NCI-H460 (cell line): ENCODE results near the gene GRXCR2. TPM values are rescaled to one million over a fixed set of nuclear protein-coding genes. Genes with fewer than 3 reads are reported as not detected.
"Not testable (repeated sequence)": the region's sequence is repeated elsewhere in the genome, so short reads cannot be mapped to it uniquely, and the experiment has no call there.

Experiments used
- DNase-seq: peaks from one replicate; pipeline ENCODE4 v3.0.0-alpha.2; 2016; ENCODE audit warnings: low read depth; ENCODE audit errors: extremely low read depth
- total RNA-seq: library from RNA; depleted of rRNA; stranded (reverse); fragments of >200 nt; shearing (Covaris generic); gene quantifications from 2 replicates; pipeline ENCODE4 v1.2.3, GENCODE V29; 2014

Gene GRXCR2
- total RNA-seq, 1 experiment from 2014 or later, result not detected

DNA sequence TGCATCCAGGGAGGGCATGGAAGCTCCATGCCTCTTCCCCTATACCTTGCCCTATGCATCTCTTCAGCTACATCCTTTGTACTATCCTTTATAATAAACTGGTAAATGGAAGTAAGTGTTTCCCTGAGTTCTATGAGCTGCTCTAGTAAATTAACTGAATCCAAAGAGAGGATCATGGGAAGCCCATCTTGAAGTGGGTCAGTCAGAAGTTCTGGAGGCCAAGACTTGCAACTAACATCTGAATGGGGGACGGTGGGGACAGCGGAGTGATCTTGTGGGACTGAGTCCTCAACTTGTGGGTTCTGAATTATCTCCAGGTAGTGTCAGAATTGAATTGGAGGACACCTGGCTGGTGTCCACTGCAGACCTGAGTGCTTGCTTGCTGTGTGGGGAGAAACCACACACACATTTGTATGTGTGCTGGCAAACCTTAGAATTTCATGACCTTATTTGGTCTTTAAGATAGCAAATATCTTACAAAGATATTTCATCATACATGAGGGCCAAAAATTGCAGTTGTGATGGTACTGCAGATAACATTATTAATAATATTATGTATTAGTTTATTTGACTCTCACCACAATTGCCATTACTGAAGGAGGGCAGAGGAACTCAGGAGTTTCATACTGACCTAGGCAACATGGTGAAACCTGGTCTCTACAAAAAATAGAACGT lies 32.2 kb downstream of the GRXCR2 start:
- no peak for DNase-seq

DNA sequence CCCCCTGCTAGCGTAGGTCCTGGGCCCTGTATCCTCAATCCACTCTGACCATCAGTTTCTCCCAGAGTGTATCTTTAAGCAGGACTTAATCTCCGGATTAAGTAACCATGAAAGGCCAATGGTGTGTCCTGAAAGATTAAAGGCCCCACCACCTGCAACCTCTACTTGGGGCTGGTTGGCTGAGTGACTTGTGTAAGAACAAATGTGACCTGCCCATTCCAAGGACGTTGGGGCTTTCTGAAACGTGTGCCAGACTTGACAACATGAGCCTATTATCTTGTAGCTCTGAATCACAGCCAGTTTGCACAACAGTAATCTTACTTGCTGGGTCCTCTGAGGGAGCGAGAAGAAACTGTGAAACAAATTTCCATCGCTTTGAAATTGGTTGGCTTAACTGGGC lies 34.5 kb downstream of the GRXCR2 start:
- DNase-seq, result no peak

DNA sequence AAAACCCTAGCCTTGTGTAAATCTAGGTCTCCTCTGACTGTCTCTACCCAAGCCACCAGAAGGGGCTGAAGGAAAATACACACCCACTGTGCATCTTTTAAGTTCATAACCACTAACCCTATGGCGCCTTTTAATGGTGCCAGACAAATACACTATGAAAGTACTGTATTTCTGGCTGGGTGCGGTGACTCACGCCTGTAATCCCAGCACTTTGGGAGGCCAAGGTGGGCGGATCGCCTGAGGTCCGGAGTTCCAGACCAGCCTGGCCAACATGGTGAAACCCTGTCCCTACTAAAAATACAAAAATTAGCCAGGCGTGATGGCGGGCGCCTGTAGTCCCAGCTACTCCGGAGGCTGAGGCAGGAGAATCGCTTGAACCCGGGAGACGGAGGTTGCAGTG lies 36.6 kb downstream of the GRXCR2 start:
- DNase-seq, result not testable (repeated sequence)

DNA sequence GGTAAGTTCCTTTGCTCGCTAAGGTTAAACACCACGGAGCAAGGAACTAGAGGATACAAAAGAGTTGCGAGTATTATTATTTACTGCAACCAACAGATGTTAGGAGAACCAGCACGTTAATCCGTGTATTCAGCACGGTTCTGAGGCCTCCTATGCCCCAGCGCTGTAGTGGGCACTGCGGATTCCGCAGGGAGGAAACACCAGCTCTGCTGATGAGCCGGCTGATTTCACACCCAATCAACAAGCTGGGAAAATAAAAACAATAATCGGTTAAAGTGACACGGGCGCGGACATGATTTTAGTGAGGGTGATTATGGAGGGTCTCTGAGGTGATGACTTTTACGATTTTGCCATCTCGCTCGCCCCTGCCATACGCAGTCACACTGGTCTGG lies 37.0 kb downstream of the GRXCR2 start:
- no peak for DNase-seq

DNA sequence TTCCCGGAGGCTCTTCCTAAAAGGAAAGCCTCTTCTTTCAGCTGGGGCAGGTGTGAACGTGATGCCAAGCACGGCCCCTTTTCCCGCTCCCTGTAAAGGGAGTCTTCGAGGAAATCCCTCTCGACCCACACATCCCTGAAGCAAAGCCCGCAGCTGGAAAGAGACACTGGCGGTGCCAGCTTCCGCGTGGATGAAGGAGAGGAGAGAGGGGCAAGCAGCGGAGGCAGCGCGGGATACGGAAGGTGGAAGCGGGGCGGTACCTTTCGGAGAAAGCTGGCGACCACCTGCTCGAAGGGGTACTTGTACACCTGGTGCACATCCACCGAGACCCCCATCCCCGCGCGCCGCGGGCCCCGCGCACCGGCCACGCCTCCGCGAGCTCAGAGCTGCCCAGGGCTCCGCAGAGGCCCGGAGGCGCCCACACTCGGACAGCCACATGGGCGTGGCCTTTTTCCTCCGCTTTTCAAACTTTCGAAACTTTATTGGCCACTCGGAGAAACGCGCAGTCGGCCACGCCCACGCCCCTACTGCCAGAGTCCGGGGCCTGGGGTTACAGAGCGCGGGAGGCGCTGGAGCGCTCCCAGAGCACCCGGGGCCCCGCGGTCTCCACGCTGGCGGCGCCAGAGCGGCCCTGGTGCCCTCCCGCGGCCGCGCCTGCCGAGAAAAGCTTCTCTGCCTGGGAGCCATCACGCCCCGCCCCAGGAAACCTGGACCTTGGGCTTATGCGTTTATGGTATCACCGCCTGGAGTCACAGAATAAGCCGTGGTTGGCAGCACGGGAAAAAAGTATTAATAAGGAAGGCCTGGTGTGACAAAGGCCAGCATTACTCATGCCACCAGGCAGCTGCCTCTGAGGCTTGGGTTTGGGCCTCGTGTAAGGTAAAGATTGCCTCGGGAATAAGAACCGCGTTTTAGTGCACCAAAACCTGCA lies 37.6 kb downstream of the GRXCR2 start, which contains the start of gene PRELID2:
Gene PRELID2 (minus strand): TSS at position 426 of the 931 bp plus-strand sequence. CDS start 91 bp downstream, at position 335.
- DNase-seq, result peak; percentile 91

DNA sequence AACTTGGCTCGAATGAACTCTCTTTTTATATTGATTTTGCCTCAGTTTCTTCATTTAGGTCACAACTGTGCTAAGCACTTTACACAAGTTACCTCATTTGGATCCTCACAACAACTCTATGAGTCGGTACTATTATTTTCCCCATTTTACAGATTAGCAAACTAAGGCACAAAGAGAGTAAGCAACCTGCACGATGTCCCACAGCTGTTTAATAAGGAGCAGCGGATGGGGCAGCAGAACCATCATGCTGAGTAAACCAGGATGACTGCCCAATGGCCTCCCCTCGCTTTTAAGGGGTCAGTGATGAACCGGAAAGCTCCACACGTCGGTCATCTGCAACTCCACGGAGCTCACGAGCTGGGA lies 38.3 kb downstream of the GRXCR2 start:
- DNase-seq, result no peak

DNA sequence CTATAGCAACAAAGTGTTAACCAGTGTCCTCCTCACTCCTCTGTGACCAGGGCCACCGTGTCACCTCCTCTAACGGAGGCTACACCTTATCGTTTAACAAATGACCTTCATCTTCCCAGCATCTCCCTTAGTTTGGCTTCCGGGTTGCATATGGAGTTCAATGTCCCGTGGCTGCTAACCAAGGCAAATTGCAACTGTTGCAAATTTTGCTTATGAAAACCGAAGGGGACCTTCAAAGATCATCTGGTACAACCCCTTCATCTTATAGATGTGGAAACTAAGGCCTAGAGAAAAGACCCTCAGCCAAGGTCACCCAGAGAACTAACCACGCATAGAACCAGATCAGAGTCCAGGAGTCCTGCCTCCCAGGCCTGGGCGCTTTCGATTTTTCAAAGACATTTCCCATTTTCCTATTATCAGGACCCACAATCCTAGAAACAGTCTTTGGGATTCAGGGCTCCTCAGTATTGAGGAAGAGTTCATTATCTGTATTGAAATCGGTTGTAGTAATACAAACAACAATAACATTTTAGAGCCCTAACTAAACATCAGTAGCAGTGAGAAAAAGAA lies 39.1 kb downstream of the GRXCR2 start:
- DNase-seq, result no peak

DNA sequence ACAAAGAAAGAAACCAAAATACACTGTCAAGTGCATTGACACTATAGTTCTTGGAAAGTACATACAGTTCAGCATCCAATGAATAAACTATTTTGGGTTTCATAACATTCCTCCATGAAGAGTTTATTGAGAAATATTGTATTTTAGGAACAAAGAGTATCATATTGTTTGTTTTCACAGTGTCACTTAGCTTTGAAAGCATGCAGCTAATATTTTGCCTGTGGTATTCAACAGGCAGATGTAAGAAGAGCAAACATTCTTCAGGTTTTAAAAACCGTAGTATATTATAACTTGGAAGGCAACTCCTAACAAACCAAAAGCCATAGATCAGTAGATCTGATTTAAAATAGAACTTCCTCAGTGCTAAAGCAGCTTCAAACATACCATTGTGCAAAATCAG lies 42.2 kb downstream of the GRXCR2 start:
- no peak for DNase-seq

DNA sequence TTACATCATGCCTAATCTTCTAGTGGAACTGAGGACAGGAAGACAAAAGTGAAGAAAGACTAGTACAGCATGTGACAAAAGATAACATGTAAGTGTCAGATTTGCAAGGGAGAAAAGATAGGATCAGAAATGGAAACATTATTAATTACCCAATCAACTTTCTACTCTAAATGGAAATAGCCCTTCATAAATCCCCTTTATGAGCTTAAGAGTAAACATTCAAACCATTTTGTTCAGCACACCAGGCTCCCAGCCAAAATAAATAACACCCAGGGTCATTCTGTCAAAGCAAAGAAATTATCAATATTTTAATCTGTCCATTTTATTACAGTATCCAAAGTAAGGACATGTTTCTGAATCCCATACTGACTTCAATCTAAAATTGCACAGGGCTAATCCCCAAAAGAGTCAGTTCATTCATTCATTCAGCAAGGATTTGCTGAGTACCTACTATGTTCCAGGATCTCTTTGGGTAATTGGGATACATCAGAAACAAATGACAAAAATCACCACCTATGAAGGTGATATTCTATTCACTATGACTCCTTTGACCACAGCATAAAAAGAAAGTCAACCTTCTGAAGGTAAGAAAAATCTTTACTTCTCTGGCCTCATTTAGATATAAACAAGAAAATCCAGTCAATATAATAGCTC lies 43.0 kb downstream of the GRXCR2 start:
- DNase-seq, result no peak

DNA sequence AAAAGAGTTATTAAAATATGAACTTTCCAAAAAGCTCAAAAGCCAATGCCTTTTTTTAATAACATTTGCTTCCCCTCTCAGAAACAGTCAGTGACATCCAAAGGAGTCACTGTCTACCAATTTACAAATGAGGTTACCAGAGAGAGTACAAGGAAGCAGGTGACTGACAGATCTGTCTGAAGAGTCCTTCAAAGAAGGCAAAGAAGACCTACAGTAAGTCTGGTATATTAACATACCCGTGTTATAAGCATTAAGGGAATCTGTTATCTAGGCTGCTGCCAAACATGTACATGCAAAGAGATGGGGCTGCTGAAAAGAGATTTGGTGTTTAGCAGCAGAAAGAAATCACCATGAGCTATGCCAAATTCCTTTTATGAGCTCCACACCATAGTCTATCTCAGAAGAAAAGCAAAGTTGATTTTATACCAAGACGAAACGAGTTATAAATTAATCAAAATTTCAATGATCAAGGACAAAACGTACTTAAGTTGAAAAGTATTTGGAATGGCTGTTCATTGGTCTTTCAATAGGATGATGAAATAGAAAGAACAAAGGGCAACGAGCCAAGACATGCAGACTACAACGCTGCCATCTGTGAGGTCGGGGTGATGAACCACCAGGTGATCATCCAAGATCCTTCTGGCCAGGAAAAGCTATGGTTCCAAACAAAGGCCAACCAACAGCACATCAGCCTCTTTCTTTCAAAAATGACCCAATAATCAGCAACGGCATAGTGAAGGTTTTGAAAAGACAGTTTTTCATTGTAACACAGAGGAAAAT lies 45.7 kb downstream of the GRXCR2 start:
- DNase-seq, result no peak

DNA sequence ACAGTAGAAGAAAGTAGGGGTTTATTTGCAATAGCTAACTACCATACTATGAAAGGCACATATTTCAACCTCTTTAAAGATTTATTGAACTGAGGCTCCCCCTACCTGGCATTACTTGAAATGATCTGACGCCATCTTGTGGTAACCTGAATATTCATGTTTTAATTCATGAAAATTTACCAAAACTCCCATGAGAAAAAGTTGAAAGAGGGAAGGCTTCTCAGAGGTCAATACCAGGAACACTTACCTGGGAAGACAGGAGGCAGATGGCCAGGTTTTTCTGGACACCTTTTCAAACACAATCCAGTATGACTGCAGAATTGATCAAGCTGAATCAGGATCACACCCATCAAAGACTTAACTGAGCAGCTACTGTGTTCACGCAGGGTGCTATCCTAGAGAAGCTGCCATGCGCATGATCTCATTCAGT lies 47.0 kb downstream of the GRXCR2 start:
- DNase-seq, result peak; percentile 56

DNA sequence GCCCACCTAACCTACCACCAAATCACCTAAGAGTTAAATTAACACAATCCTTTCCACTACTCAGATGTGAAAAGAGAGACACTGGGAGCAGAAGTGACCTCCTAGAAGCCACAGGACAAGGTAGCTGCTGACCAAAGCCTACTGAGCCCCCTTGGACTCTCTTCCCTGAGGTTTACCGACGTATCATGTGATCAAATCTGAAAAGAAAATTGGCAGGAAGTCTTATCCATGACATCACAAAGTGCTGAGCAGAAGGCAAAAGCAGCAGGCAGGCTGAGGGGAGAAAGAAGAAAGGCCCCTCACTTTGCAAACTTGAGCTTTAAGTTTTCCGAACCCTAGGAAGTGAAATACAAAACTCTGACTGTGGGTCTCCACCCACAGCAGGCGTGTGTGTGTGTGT lies 48.8 kb downstream of the GRXCR2 start:
- no peak for DNase-seq

DNA sequence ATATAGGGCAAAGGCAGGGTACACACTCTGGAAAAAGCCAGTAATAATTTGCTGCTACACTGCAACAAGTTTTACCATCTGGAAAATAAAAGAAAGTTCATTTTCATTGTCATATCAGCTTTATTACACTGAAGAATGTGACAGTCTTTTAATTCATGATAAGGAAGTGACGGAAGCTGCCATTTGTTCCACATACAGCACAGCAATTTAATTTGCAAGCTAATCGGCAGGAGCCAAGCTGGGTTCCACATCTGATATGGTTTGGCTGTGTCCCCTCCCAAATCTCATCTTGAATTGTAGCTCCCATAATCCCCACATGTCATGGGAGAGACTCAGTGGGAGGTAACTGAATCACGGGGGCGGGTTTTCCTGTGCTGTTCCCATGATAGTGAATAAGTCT lies 54.2 kb downstream of the GRXCR2 start:
- DNase-seq, result no peak

DNA sequence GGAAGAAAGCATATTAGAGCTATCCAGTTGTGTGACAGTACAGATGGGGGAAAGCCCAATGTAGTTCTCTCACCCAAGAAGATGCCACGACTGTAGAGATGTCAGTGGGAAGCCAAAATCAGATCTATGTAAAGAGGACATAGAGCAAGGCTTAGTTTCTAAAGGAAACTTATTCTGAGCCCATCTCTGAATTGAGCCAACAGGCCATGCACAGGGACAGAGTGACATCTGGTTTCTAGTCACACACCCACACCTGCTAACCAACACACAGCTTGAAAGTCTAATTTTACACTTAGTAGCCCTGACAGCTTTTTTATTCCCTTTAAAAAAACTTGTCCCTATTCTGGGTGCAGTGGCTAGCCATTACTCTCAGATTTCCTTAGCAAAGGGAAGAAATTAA lies 59.9 kb downstream of the GRXCR2 start:
- no peak for DNase-seq

DNA sequence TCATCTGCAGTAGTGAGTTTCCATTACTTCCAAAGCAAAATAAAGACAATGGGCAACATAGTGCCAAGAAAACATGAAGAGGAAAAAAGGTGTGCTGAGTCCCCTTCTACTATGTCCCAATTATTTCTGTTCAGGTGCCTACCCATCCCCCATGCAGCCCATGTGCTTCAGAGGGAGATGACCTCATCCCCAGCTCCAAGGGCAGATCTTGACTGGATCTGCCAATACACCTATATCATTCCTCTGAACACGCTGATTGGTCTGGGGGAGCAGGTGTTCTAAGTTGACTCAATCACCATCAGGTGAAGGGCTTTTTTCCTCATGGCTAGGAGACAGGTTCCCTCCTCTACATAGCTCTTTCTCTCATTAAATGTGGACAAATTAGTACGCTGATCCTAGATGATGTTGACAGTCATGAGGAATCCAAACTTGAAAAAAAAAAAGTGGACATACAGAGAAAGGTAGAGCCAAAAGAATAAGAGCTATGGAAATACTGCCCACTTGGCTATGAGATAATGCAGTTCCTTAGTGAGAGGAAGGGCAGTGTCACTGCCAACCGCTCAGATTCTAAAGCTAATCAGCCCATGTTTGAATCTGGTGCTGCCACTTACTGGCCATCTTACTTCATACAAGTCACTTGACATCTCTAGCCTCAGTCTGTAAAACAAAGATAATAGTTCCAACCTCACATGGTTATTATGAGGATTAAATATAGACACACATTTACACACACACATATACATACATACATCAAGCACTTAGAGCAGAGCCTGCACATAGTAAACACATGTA lies 60.8 kb downstream of the GRXCR2 start:
- peak; percentile 51 for DNase-seq
